ENCODE results near the gene GPC5. TPM values are rescaled to one million over a fixed set of nuclear protein-coding genes. Genes with fewer than 3 reads are reported as not detected.
"Not testable (repeated sequence)": the region's sequence is repeated elsewhere in the genome, so short reads cannot be mapped to it uniquely, and the experiment has no call there.

GPC5 gene
- total RNA-seq: 5.0 TPM
- polyA plus RNA-seq: 0.06 TPM

DNA sequence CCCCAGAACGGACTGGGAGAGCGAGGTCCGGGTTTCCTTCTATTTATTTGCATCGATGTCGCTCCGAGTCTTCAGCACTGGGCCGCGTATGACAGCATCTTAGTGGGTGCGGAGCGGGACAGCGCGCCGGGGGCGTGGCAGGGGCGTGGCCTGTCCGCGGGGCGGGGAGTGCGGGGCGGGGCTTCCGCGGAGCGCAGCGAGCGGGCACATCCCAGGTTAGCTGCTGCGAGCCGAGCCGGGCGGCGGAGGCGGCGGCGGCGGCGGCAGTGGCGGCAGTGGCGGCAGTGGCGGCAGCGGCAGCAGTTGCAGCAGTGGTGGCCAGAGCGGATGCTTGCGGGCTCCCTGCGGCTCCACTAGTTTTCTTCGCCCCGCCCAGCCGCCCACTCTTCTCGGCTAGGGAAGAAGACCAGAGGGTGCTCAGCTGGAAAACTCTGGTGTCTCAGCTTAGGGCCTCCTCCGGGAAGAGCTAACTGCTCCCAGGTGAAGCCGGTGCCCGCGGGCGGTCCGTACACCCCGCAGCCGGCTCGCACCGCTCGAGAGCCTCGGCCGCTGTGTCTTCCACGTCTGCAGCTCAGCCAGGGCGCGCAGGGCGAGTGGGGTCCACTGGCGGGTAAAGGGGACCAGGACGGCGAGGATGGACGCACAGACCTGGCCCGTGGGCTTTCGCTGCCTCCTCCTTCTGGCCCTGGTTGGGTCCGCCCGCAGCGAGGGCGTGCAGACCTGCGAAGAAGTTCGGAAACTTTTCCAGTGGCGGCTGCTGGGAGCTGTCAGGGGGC lies at the start of gene GPC5:
TSS of gene GPC5 (plus strand) at position 209 of the 776 bp plus-strand sequence.
- no peak within 1 kb of the TSS for H3K27ac ChIP-seq (ENCODE audit: low read depth)
- H3K36me3 ChIP-seq (ENCODE audit: insufficient read depth): no peaks in the 10 kb centered on the region
- no peaks in the 10 kb centered on the region for H3K4me1 ChIP-seq (ENCODE audit: insufficient read depth)
- peak within 1 kb of the TSS; percentile 38 for H3K4me3 ChIP-seq (ENCODE audit: low read depth, low read length)
- DNase-seq (ENCODE audit: extremely low spot score): peak; percentile 26
- WGBS: under 1% methylated on average over 76 of the region's 76 CpGs

DNA sequence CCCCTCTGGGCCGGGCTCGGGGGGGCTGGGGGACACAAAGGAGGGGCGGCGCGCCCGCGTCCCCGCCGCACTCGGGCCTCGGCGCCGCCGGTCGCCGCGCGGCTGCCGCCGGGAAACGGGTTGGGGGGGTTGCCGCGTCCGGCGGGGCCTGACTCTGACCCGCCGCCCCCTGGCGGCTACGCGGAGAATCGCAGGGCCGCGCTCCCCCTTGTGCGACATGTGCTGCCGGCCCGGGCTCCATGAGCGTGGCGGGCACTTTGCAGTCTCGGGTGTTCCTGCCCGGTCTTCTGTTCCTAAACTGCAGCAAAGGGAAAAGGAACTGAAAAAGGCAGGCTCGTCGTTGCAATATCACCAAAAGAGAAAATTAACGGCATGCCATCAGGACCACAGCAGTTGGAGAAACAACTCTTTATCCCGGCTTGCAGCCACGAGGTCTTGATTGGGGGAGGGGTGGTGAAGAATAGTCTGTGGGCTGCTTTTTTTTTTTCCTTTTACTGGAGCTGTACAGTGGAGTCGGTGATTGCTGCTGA lies 49.5 kb upstream of the GPC5 start:
- under 1% methylated on average over 46 of the region's 46 CpGs for WGBS
- H3K4me3 ChIP-seq (ENCODE audit: low read depth, low read length): peak overlapping the region; percentile 100
- DNase-seq (ENCODE audit: extremely low spot score): no peak
- H3K4me1 ChIP-seq (ENCODE audit: insufficient read depth): no peaks in the 10 kb centered on the region
- H3K27ac ChIP-seq (ENCODE audit: low read depth): peak overlapping the region; percentile 94
- H3K36me3 ChIP-seq (ENCODE audit: insufficient read depth): peaks cover 2% of the 10 kb centered on the region

DNA sequence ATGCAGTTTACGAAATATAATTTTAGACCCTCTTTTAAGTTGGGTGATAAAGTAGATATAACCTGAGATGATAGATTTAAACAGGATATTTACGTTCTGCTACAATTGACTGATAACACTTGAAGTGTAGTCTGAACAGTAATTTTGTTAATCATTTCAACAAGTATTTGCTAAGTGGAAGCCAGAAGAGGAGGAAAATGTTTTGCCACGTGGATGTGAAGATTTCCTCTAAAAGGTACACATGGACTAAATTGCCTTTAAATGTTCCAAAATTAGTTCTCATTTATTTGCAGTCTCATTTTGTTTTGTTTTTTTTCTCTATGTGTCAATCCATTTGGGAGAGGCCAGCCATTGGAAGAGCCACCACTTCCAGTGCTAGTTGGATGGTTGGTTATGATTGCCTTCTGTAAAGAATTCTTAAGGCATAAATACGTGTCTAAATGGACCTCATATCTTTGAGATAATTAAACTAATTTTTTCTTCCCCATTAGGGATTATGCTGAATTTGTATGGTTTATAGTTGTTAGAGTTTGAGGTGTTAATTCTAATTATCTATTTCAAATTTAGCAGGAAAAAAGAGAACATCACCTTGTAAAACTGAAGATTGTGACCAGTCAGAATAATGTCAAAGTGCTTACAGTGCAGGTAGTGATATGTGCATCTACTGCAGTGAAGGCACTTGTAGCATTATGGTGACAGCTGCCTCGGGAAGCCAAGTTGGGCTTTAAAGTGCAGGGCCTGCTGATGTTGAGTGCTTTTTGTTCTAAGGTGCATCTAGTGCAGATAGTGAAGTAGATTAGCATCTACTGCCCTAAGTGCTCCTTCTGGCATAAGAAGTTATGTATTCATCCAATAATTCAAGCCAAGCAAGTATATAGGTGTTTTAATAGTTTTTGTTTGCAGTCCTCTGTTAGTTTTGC lies 48.2 kb upstream of the GPC5 start:
- DNase-seq (ENCODE audit: extremely low spot score): no peak
- Histone ChIP-seq H3K27ac (ENCODE audit: low read depth) (no peak overlapping the region), H3K4me3 (ENCODE audit: low read depth, low read length) (no peak overlapping the region), H3K36me3 (ENCODE audit: insufficient read depth) (peaks cover 2% of the 10 kb centered on the region), H3K4me1 (ENCODE audit: insufficient read depth) (no peaks in the 10 kb centered on the region)
- 69% methylated on average over 5 of the region's 5 CpGs for WGBS

DNA sequence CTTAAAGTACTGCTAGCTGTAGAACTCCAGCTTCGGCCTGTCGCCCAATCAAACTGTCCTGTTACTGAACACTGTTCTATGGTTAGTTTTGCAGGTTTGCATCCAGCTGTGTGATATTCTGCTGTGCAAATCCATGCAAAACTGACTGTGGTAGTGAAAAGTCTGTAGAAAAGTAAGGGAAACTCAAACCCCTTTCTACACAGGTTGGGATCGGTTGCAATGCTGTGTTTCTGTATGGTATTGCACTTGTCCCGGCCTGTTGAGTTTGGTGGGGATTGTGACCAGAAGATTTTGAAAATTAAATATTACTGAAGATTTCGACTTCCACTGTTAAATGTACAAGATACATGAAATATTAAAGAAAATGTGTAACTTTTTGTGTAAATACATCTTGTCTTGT lies 47.3 kb upstream of the GPC5 start:
- DNase-seq (ENCODE audit: extremely low spot score): no peak
- H3K4me1 ChIP-seq (ENCODE audit: insufficient read depth): no peaks in the 10 kb centered on the region
- 90% methylated on average over 5 of the region's 5 CpGs for WGBS
- peaks cover 2% of the 10 kb centered on the region for H3K36me3 ChIP-seq (ENCODE audit: insufficient read depth)
- H3K4me3 ChIP-seq (ENCODE audit: low read depth, low read length): no peak overlapping the region
- no peak overlapping the region for H3K27ac ChIP-seq (ENCODE audit: low read depth)

DNA sequence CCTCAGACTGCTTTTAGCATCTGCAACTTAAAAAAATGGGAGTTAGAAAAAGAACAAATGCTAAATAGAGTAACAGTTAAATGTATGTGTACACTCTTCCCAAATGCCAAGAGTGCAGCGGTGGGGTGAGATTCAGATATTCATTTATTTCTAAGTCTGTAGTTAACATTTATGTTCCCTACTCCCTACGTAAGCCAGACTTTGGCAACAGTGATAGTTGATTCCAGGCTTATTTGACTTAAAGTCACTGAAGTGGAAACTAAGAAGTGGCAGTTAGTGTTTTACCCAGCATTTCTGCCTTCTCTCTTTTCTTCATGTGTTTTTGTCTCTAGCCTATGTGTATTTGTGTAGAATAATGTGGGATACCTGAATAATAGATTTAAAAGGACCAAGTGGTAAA lies 46.4 kb upstream of the GPC5 start:
- no peak for DNase-seq (ENCODE audit: extremely low spot score)
- 89% methylated on average over 2 of the region's 2 CpGs for WGBS

DNA sequence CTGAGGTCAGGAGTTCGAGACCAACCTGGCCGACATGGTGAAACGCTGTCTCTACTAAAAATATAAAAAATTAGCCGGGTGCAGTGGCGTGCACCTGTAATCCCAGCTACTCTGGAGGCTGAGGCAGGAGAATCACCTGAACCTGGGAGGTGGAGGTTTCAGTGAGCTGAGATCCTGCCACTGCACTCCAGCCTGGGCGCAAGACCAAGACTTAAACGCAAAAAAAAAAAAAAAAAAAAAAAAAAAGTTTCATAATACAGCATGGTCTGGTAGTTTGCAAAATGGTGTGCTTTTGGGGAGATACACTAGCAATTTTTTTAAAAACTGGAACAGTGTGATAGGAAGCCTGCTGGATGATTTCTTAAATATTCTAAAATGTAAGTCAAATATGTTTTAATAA lies 45.5 kb upstream of the GPC5 start:
- H3K36me3 ChIP-seq (ENCODE audit: insufficient read depth); DNase-seq (ENCODE audit: extremely low spot score); H3K4me3 ChIP-seq (ENCODE audit: low read depth, low read length); H3K4me1 ChIP-seq (ENCODE audit: insufficient read depth); H3K27ac ChIP-seq (ENCODE audit: low read depth): not testable (repeated sequence)
- WGBS: 87% methylated on average over 7 of the region's 7 CpGs

More for the DNA sequence above, 46.4 kb upstream of the GPC5 start:
- Histone ChIP-seq H3K36me3 (ENCODE audit: insufficient read depth) (peaks cover 2% of the 10 kb centered on the region), H3K27ac (ENCODE audit: low read depth) (no peak overlapping the region), H3K4me3 (ENCODE audit: low read depth, low read length) (no peak overlapping the region), H3K4me1 (ENCODE audit: insufficient read depth) (no peaks in the 10 kb centered on the region)

DNA sequence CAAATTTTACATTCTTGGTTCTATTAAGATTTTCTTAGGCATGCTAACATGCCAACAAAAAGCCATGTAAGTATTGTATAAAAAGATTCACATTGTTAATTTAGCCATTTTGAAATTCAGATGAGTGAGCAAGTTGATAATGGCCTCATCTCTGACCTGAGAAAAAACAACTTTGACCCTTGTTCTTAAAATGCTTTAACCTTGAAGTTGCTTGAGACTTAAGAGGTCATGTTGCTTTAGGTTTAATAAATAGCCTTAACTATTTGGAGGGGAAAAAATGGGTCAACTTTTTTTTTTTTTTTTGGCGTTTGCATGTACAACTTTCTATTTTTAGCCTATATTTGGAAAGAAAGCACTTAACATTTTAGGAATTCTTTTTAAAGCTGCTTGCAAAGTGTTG lies 44.9 kb upstream of the GPC5 start:
- Histone ChIP-seq H3K4me3 (ENCODE audit: low read depth, low read length) (no peak overlapping the region), H3K4me1 (ENCODE audit: insufficient read depth) (no peaks in the 10 kb centered on the region), H3K27ac (ENCODE audit: low read depth) (no peak overlapping the region), H3K36me3 (ENCODE audit: insufficient read depth) (peaks cover 2% of the 10 kb centered on the region)
- DNase-seq (ENCODE audit: extremely low spot score): no peak
- WGBS: 26% methylated on average over 1 of the region's 1 CpG

DNA sequence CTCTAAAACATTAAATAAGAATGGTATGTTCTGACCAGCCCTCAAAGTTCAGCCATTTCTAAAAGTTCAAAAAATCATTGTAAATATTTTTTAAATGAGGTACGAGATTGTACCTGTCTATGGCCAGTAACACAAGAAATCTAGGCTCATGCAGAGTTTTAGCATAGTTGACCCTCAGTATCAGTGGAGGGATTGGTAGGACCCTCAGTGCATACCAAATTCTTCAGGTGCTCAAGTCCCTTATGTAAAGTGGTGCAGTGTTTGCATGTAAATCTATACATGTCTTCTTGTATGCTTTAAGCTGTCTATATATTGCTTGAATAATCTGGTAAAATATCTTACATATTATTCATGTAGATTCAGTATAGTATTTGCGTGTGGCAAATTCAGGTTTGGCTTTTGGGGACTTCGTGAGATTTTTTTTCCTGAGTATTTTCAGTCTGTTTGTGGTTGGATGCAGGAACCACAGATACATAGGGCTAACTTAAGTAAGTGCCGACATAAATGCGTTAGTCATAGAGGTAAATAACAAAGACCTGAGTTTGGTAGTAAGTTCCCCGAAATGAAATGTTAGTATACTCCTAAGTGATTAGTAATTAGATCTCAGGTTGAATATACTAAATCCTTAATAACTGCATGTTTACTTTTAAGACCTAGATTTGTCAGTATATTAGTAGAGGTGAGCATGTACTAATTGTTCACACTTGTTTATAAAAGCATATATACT lies 43.2 kb upstream of the GPC5 start:
- H3K36me3 ChIP-seq (ENCODE audit: insufficient read depth): peaks cover 2% of the 10 kb centered on the region
- DNase-seq (ENCODE audit: extremely low spot score): no peak
- WGBS: 86% methylated on average over 6 of the region's 6 CpGs
- H3K4me3 ChIP-seq (ENCODE audit: low read depth, low read length): no peak overlapping the region
- H3K27ac ChIP-seq (ENCODE audit: low read depth): no peak overlapping the region
- no peaks in the 10 kb centered on the region for H3K4me1 ChIP-seq (ENCODE audit: insufficient read depth)

DNA sequence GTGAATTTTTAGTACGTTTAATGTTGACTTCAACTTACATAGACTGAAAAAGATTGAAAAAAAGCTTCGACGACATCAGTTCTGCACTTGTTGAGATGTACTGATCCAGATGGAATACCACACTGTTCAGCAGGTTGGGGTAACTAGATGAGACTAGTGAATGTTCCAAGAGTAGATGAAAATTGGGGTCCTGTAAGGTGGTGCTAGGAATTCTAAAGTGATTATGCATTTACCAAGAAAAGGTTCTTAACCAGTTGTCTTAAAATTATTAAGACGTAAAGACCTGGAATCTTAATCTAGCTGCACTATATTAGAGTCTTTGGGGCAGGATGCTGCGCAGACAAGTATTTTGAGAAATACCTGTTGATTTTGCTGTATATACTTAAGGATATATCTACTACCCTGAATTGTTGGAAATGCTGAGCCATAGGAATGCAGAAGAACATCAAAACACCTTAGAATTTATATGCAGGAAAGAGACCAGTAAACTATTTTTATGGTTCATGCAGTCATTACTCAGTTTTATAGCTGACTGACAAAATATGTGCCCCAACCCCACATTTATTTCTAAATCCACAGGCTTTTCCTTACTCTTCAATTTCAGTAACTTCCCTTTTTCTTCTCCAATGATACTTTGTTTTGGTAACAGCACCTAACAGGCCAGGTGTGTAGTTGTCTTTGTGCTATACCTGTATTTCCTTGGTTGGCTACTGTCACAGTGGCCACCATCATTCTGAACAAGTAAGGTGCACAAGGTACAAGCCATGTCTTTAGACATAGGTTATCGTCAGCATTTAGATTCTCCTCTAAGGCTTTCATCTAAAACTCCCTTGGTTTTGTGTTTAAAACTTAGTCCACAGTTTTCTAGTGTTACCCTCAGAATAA lies 42.4 kb upstream of the GPC5 start:
- no peak for DNase-seq (ENCODE audit: extremely low spot score)

DNA sequence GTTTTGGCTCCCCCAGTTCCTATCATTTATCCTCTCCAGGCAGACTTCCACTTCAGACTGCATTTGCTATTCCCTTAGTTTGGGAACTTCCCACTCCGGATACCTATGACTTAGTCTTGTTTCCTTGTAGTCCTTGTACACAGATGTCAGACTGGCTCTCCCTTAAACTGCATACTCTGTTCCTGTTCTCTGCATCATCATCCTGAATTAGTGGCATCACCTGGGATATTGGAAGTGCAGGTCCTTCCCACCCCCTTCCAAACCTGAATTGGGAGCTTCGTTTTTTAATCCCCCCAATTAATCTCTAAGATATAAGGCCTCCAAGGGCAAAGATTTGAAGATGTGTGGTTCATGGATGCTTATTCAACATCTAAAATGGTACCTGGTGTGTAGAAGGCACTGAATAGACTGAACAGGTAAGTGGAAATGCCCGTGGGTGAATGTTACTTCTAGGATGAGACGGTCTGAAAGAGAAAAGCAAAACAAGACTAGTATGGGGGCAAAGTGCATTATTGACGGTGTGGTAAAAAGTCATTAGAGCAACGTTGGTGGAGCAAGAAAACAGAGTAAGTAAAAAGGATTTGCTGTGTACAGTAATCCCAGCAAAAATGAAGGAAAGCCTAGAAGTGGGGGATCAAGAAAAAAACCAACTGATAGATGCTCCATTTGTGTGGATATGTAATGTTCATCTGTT lies 41.4 kb upstream of the GPC5 start:
- Histone ChIP-seq H3K4me1 (ENCODE audit: insufficient read depth) (no peaks in the 10 kb centered on the region), H3K27ac (ENCODE audit: low read depth) (no peak overlapping the region), H3K4me3 (ENCODE audit: low read depth, low read length) (no peak overlapping the region), H3K36me3 (ENCODE audit: insufficient read depth) (no peaks in the 10 kb centered on the region)
- DNase-seq (ENCODE audit: extremely low spot score): no peak
- 82% methylated on average over 6 of the region's 6 CpGs for WGBS

More for the DNA sequence above, 42.4 kb upstream of the GPC5 start:
- Histone ChIP-seq H3K36me3 (ENCODE audit: insufficient read depth) (peaks cover 2% of the 10 kb centered on the region), H3K27ac (ENCODE audit: low read depth) (no peak overlapping the region), H3K4me3 (ENCODE audit: low read depth, low read length) (no peak overlapping the region), H3K4me1 (ENCODE audit: insufficient read depth) (no peaks in the 10 kb centered on the region)
- WGBS: 90% methylated on average over 6 of the region's 6 CpGs

DNA sequence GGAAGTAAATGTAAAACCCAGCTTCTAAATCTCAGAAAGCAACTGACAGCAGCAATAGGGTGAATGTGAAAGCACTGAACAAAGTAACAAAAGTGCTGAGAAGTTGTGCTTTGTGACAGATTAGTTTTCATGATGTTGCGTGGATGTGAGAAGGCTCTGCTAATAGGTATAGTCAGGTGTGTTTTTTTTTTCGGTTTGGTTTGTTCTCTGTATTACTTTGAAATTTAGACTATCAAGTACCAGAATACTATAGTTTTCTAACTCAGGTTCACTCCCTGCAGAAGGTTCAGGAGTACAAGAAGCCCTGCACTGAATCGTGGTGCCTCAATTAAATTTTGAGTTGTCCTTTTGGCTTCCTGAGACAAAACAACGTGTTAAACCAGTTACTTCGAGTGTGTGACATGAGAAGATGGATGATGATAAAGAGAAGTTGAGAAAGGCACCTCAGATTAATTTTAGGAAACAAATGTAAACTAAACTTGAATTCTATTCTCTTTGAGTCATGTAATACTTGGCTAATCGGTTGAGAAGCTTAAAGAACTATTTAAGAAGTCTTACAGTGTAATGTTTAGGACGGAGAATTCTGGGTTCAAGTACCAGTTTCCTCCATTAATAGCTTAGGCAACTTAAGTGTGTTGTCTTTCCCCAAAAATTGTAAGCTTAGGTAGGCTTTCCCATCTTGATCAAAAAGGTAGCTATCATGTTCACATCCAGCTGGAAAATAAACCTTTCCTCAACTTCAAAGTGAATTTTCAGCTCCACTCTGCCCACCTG lies 40.6 kb upstream of the GPC5 start:
- Histone ChIP-seq H3K27ac (ENCODE audit: low read depth) (no peak overlapping the region), H3K4me1 (ENCODE audit: insufficient read depth) (no peaks in the 10 kb centered on the region), H3K36me3 (ENCODE audit: insufficient read depth) (no peaks in the 10 kb centered on the region), H3K4me3 (ENCODE audit: low read depth, low read length) (no peak overlapping the region)
- 61% methylated on average over 7 of the region's 7 CpGs for WGBS
- no peak for DNase-seq (ENCODE audit: extremely low spot score)
